H1 (cell line): ENCODE data around the gene PCDH9. TPM values are rescaled to one million over a fixed set of nuclear protein-coding genes. Genes with fewer than 3 reads are reported as not detected.

ENCODE experiments used
- CTCF ChIA-PET: fragments of 300-600 bp; sonication (Branson Sonifier 250); formaldehyde crosslinking; loops from one replicate; lab custom pipeline; 2021; ENCODE audit not compliant: partially characterized antibody; lab: Charles Lee
- POLR2A ChIA-PET: fragments of 300-600 bp; sonication (Branson Sonifier 250); formaldehyde crosslinking; loops from one replicate; lab custom pipeline; 2021; ENCODE audit warnings: inconsistent platforms; ENCODE audit not compliant: partially characterized antibody; lab: Charles Lee
- DNase-seq, 2 experiments: peaks; one replicate each; pipeline versions ENCODE4 v3.0.0 to v3.0.0-alpha.2; 2010 to 2022; ENCODE audit warnings: low spot score in 2 of 2, low read depth in 1 of 2, mixed read lengths in 1 of 2
- FAIRE-seq: peaks from 2 replicates; lab custom pipeline; 2011; peaks lifted over from hg19 to GRCh38; lab: Jason Lieb, UNC
- H2AFZ ChIP-seq: 2 replicates; pipeline ENCODE4 v1.8.1; 2012; ENCODE audit warnings: low read length, inconsistent platforms
- H2AK5ac ChIP-seq: 2 replicates; pipeline ENCODE4 v1.6.1; 2013; ENCODE audit warnings: low read depth, low read length
- H2BK120ac ChIP-seq: replicated peaks from 2 replicates; pipeline ENCODE3; 2013; ENCODE audit warnings: low read depth, low read length, inconsistent platforms
- H2BK12ac ChIP-seq: 2 replicates; pipeline ENCODE4 v1.6.1; 2013; ENCODE audit warnings: low read depth, low read length
- H2BK15ac ChIP-seq: 2 replicates; pipeline ENCODE4 v1.6.1; 2013; ENCODE audit warnings: low read length
- H2BK20ac ChIP-seq: 2 replicates; pipeline ENCODE4 v1.6.1; 2013; ENCODE audit warnings: low read length
- H2BK5ac ChIP-seq: 2 replicates; pipeline ENCODE4 v1.6.1; 2013; ENCODE audit warnings: low read depth, low read length
- H3K14ac ChIP-seq: 2 replicates; pipeline ENCODE4 v1.6.1; 2013; ENCODE audit warnings: inconsistent platforms; ENCODE audit not compliant: insufficient read length
- H3K18ac ChIP-seq: 2 replicates; pipeline ENCODE4 v1.6.1; 2013; ENCODE audit warnings: low read length; ENCODE audit errors: extremely low read depth
- H3K23ac ChIP-seq: 2 replicates; pipeline ENCODE4 v1.6.1; 2013; ENCODE audit warnings: inconsistent platforms; ENCODE audit not compliant: insufficient read length
- H3K23me2 ChIP-seq: 2 replicates; pipeline ENCODE4 v1.6.1; 2013; ENCODE audit warnings: low read depth, low read length
- H3K27ac ChIP-seq: 2 replicates; pipeline ENCODE4 v1.6.1; 2011; ENCODE audit warnings: low read depth, low read length, inconsistent platforms
- H3K27me3 ChIP-seq, 4 experiments: replicated peaks in 1 of 4; 1 replicate in 1 of 4; 2 replicates in 3 of 4; pipeline versions ENCODE4 v1.6.1 to v1.8.1; 2011 to 2013; ENCODE audit warnings: low read length in 3 of 4, mild to moderate bottlenecking in 3 of 4, inconsistent platforms in 2 of 4, mixed read lengths in 2 of 4, moderate library complexity in 1 of 4; ENCODE audit not compliant: control insufficient read depth in 3 of 4, insufficient read depth in 3 of 4; ENCODE audit errors: extremely low read depth in 1 of 4
- H3K36me3 ChIP-seq, 4 experiments: 2 replicates each; pipeline versions ENCODE4 v1.6.1 to v1.8.1; 2011 to 2013; ENCODE audit warnings: mild to moderate bottlenecking in 4 of 4, low read length in 3 of 4, moderate library complexity in 2 of 4, control low read depth in 1 of 4, inconsistent platforms in 1 of 4; ENCODE audit not compliant: insufficient read depth in 4 of 4, control insufficient read depth in 2 of 4
- H3K4ac ChIP-seq: replicated peaks from 2 replicates; pipeline ENCODE3; 2013; ENCODE audit warnings: low read length, low read depth, mixed read lengths, inconsistent platforms; ENCODE audit not compliant: insufficient read length
- H3K4me1 ChIP-seq, 4 experiments: replicated peaks in 1 of 4; 1 replicate in 1 of 4; 2 replicates in 3 of 4; pipeline versions ENCODE4 v1.6.1 to v1.8.1; 2011 to 2013; ENCODE audit warnings: low read length in 3 of 4, inconsistent platforms in 2 of 4, mixed read lengths in 1 of 4; ENCODE audit not compliant: insufficient read depth in 4 of 4, control insufficient read depth in 3 of 4
- H3K4me2 ChIP-seq, 2 experiments: 2 replicates each; pipeline versions ENCODE4 v1.6.1 to v1.8.1; 2011 to 2013; ENCODE audit warnings: low read depth in 2 of 2, low read length in 2 of 2, control low read depth in 1 of 2, inconsistent platforms in 1 of 2, mild to moderate bottlenecking in 1 of 2; ENCODE audit not compliant: insufficient read depth in 1 of 2
- H3K4me3 ChIP-seq, 4 experiments: fragments of 200-600, 300-600 bp in 1 of 4; sonication (generic), shearing (Covaris generic), sonication (Bioruptor Twin) in 1 of 4; 2 replicates each; pipeline versions ENCODE4 v1.5.1 to v1.8.1; 2011 to 2016; ENCODE audit warnings: low read length in 4 of 4, low read depth in 3 of 4, control low read depth in 2 of 4, inconsistent platforms in 2 of 4, mild to moderate bottlenecking in 2 of 4, mixed read lengths in 1 of 4, moderate library complexity in 1 of 4; ENCODE audit not compliant: insufficient read depth in 2 of 4; ENCODE audit errors: extremely low read depth in 1 of 4
- H3K56ac ChIP-seq: replicated peaks from 2 replicates; pipeline ENCODE3; 2013; ENCODE audit warnings: low read depth, mild to moderate bottlenecking, mixed read lengths, low read length, inconsistent platforms; ENCODE audit not compliant: insufficient read length
- H3K79me1 ChIP-seq: 2 replicates; pipeline ENCODE4 v1.6.1; 2013; ENCODE audit warnings: low read depth, low read length, control low read depth
- H3K79me2 ChIP-seq, 2 experiments: 2 replicates each; pipeline versions ENCODE4 v1.6.1 to v1.8.1; 2012 to 2013; ENCODE audit warnings: low read length in 2 of 2, mild to moderate bottlenecking in 2 of 2, inconsistent platforms in 1 of 2; ENCODE audit not compliant: insufficient read depth in 2 of 2, control insufficient read depth in 1 of 2
- H3K9ac ChIP-seq, 4 experiments: replicated peaks in 1 of 4; 1 replicate in 1 of 4; 2 replicates in 3 of 4; pipeline versions ENCODE4 v1.6.1 to v1.8.1; 2011 to 2013; ENCODE audit warnings: low read depth in 3 of 4, low read length in 3 of 4, control low read depth in 2 of 4, mild to moderate bottlenecking in 2 of 4, moderate library complexity in 2 of 4, inconsistent platforms in 1 of 4; ENCODE audit errors: extremely low read depth in 1 of 4
- H3K9me3 ChIP-seq, 2 experiments: 2 replicates each; pipeline versions ENCODE4 v1.6.1 to v1.8.1; 2012 to 2013; ENCODE audit warnings: mild to moderate bottlenecking in 2 of 2, moderate library complexity in 2 of 2, control low read depth in 1 of 2, inconsistent platforms in 1 of 2, low read depth in 1 of 2, low read length in 1 of 2, mixed read lengths in 1 of 2; ENCODE audit not compliant: insufficient read depth in 2 of 2
- H4K20me1 ChIP-seq, 2 experiments: replicated peaks in 1 of 2; 2 replicates each; pipeline versions ENCODE3 to v1.8.1; 2011 to 2013; ENCODE audit warnings: inconsistent platforms in 2 of 2, low read length in 2 of 2, mild to moderate bottlenecking in 1 of 2; ENCODE audit not compliant: insufficient read depth in 2 of 2, control insufficient read depth in 1 of 2
- H4K5ac ChIP-seq: 2 replicates; pipeline ENCODE4 v1.6.1; 2013; ENCODE audit warnings: low read length, low read depth, mixed read lengths, inconsistent platforms; ENCODE audit not compliant: insufficient read length
- H4K8ac ChIP-seq: 2 replicates; pipeline ENCODE4 v1.8.0; 2013; ENCODE audit warnings: mild to moderate bottlenecking, moderate library complexity, low read length, inconsistent platforms; ENCODE audit not compliant: insufficient read depth; ENCODE audit errors: extremely low read depth
- H4K91ac ChIP-seq: replicated peaks from 2 replicates; pipeline ENCODE3; 2013; ENCODE audit warnings: low read length, mixed read lengths, inconsistent platforms; ENCODE audit not compliant: insufficient read length
- SIN3A ChIP-seq, 2 experiments: IDR thresholded peaks in 1 of 2; conservative IDR thresholded peaks in 1 of 2; 2 replicates each; pipeline ENCODE4 v1.6.1; 2011 to 2012; ENCODE audit warnings: low read length in 2 of 2, improper control_type of control experiment in 1 of 2, low read depth in 1 of 2, mild to moderate bottlenecking in 1 of 2
- SRF ChIP-seq: IDR thresholded peaks from 2 replicates; pipeline ENCODE4 v1.6.1; 2011; ENCODE audit warnings: mild to moderate bottlenecking, low read depth, low read length, moderate library complexity
- WGBS, 2 experiments: shearing (Covaris generic) in 1 of 2; methylation state at CpG; one replicate each; pipeline versions ENCODE4 v1.1.6 to v1.1.7; 2013 to 2015; ENCODE audit warnings: low lambda C conversion rate in 2 of 2, mixed read lengths in 2 of 2, inconsistent platforms in 1 of 2, low coverage in 1 of 2, missing lambda C conversion rate in 1 of 2; ENCODE audit not compliant: insufficient replicate concordance in 2 of 2, insufficient coverage in 1 of 2, insufficient read length in 1 of 2; ENCODE audit errors: extremely low coverage in 1 of 2, missing lambda C conversion rate in 1 of 2; 5-methylcytosine and 5-hydroxymethylcytosine counted together
- polyA plus RNA-seq, 7 experiments: library from polyadenylated mRNA; depleted of rRNA in 3 of 7; stranded (reverse) in 5 of 7; unstranded in 2 of 7; fragments of >200 nt in 5 of 7; fragments of 200-250 nt in 2 of 7; gene quantifications; 1 replicate in 5 of 7; 2 replicates in 1 of 7; 4 replicates in 1 of 7; pipeline versions ENCODE4 v1.2.1 to v1.2.3, GENCODE V29; 2011 to 2013; ENCODE audit warnings: missing spikeins in 2 of 7, mixed read lengths in 2 of 7
- total RNA-seq: library from RNA; stranded (reverse); fragmentation: NEBNext Ultra II Directional; extraction: Animal tissue kit (Norgen Biotek cat#: 25700); gene quantifications from 2 replicates; pipeline ENCODE4 v1.2.1, GENCODE V29; 2021

PCDH9 gene
- total and polyA plus RNA-seq, 2 of the 8 experiments (the other 6 are each of a cell fraction or from before 2014, with no cell fraction given), result 0.12 to 0.60 TPM

DNA sequence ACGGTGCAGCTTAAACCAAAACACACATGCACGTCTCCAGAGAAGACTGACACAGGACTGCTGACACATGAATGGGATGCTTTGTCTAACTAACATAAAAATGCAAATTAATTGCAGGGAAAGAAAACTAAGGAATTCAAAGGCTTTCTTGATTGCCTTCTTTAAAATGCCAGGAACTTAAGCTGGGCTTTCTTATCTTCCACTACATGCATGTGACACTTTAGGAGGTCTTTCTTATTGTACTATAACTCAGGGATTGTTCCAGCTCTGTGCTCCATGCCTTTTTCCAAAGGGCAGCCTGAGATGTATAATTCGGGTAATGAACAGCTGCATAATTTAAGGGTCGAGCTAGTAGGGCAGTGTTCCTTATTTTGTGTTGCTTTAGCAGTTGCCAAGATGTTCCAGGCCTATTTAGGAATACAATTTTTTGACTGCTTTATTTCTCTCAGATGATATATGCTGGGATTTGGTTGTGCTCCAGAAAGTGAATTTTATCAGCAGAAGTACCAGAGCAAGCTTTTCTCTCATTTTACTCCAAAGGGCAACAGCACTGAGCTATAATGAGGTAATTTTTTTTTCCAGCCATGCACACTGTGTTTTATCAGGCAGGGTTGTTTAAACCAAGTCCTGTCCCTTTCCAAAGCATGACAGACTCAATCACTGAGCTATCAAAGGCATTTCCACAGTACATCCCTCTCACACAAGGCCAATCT is 885.2 kb downstream of the PCDH9 start:
- Histone ChIP-seq H2BK15ac (no peak overlapping the region), H2BK12ac (no peak overlapping the region), H3K4me1 (peaks cover 0 to 6% (median 0%) of the 10 kb centered on the region in 4 experiments; a peak in 3 of 7 replicates), H3K27ac (no peak overlapping the region), H3K18ac (no peak overlapping the region), H3K56ac (no peak overlapping the region), H3K79me2 (no peaks in the 10 kb centered on the region), H3K4ac (no peak overlapping the region), H3K4me2 (no peak overlapping the region), H4K8ac (no peak overlapping the region), H2AK5ac (no peak overlapping the region), H3K36me3 (no peaks in the 10 kb centered on the region), H2BK20ac (no peak overlapping the region), H2AFZ (no peak overlapping the region), H4K5ac (no peak overlapping the region), H3K27me3 (no peaks in the 10 kb centered on the region), H3K14ac (no peak overlapping the region), H3K23me2 (no peaks in the 10 kb centered on the region), H2BK120ac (no peak overlapping the region), H3K79me1 (no peaks in the 10 kb centered on the region), H3K9me3 (no peaks in the 10 kb centered on the region), H4K20me1 (no peaks in the 10 kb centered on the region), H4K91ac (no peak overlapping the region), H3K23ac (no peak overlapping the region), H3K9ac (no peak overlapping the region), H3K4me3 (no peak overlapping the region), H2BK5ac (no peak overlapping the region)
- no peak for TF ChIP-seq SIN3A (conservative IDR thresholded peaks at IDR 0.05 in 1 of 2, IDR thresholded peaks at IDR 0.05 in 1 of 2; ENCODE audit: low read depth in 1 of 2, low read length in 2 of 2)
- no peak for TF ChIP-seq SRF
- FAIRE-seq, result no peak
- CTCF ChIA-PET, result interaction anchor here (0.9 kb wide), 1 partner anchor 27 kb away, joined by 4 read pairs; no protein-coding TSS in a partner anchor
- DNase-seq, result no peak
- POLR2A ChIA-PET, result no interaction called here
- 81% methylated on average over 4 of the region's 4 CpGs; no CpG with 5 or more reads in 1 of the 2 experiments for WGBS, 2 experiments
